Dermis microvascular lymphatic vessel endothelial cell (primary cell): ENCODE measurements around the gene SFN. TPM values are rescaled to one million over a fixed set of nuclear protein-coding genes. Genes with fewer than 3 reads are reported as not detected.

Experiments
- DNase-seq, 2 donors: peaks; one replicate each; pipeline versions ENCODE4 v3.0.0 to v3.0.0-alpha.2; 2010; ENCODE audit warnings: low read depth in 2 of 2
- total RNA-seq: library from RNA; depleted of rRNA; stranded (reverse); fragments of >200 nt; gene quantifications from 2 replicates; pipeline ENCODE4 v1.2.1, GENCODE V29; 2014

Gene SFN
- total RNA-seq, 1 donor from 2014 or later, result 0.13 TPM

DNA sequence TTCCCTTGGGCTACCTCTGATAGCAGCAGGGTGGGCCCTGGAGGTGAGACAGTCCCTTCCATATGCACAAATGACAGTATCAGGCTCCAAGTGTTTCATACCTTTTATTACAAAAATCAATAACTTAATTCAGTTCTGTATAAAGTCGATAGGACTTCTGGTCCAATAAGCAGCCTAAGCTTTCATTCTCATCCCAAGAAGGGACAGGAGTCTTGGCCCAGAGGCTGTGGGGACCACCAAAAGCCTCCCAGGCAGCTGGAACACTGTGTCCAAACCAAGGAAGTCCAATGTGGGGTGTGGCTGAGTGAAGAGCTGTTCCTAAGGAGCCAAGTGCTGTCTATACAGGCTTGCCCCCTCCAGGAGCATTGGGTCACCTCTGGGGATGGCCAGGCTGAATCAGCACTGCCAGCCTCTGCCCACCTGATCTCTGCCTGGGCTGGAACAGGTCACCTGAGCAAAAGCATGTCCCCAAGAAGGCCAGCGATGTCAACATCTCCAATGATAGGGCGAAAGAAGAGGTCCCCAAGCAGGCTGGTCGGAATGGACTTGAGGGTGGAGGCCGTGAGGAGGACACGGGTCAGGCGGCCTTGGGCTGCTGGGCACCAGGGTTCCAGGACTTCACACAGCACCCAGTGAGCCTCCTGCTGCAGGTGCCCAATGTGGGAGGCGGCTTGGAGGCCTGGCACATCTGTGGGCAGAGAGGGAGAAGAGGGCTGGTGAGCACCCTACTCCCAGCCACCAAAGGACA lies 48.6 kb downstream of the SFN start:
- no peak for DNase-seq

GRCh38 chr1:26912147-26912490 lies 49.2 kb downstream of the SFN start:
- DNase-seq, result no peak

GRCh38 chr1:26913389-26913753 lies 50.4 kb downstream of the SFN start:
- DNase-seq, result no peak

Other genes with a start within 250 kb of the SFN start
- gene ARID1A, start 167.1 kb upstream of the SFN start, total RNA-seq, result 7.3 and 15.2 TPM in 2 replicates
- gene PIGV, start 75.2 kb upstream of the SFN start, total RNA-seq, result 6.2 and 7.2 TPM in 2 replicates
- 3.6 and 7.1 TPM in 2 replicates for gene ZDHHC18, start 36.5 kb upstream of the SFN start, total RNA-seq
- 6.8 and 11.1 TPM in 2 replicates for gene GPN2, start 27.1 kb downstream of the SFN start, total RNA-seq
- 8.2 and 10.1 TPM in 2 replicates for gene GPATCH3, start 37.3 kb downstream of the SFN start, total RNA-seq
- not detected in 2 replicates for gene NR0B2, start 50.8 kb downstream of the SFN start, total RNA-seq
- gene NUDC, start 58.6 kb downstream of the SFN start, total RNA-seq, result 16.9 and 18.3 TPM in 2 replicates
- not detected in 2 replicates for gene KDF1, start 97.3 kb downstream of the SFN start, total RNA-seq
- 1.4 and 3.1 TPM in 2 replicates for gene TRNP1, start 130.5 kb downstream of the SFN start, total RNA-seq
- gene TENT5B, start 149.7 kb downstream of the SFN start, total RNA-seq, result under 0.01 and 0.26 TPM in 2 replicates